HG02610 (cell line): ENCODE measurements around the gene FOXP1.

Experiments
- ATAC-seq: cut with Tn5 transposase; IDR thresholded peaks from one replicate; pipeline ENCODE4 v1.9.1; 2021; ENCODE audit warnings: mild to moderate bottlenecking, moderate library complexity; ENCODE audit not compliant: unreplicated experiment

Gene FOXP1

GRCh38 chr3:71316066-71316777 is 267.3 kb downstream of the FOXP1 start:
- no peak for ATAC-seq

- no peak for ATAC-seq
These were observed 268.1 kb downstream of the FOXP1 start for GRCh38 chr3:71315431-71315830.

GRCh38 chr3:71313844-71314243 is 269.7 kb downstream of the FOXP1 start:
- ATAC-seq, result no peak

- ATAC-seq, result no peak
These were observed 271.1 kb downstream of the FOXP1 start for GRCh38 chr3:71312461-71312860.

- ATAC-seq, result no peak
These were observed 271.9 kb downstream of the FOXP1 start for GRCh38 chr3:71311661-71312046.

GRCh38 chr3:71310980-71311660 is 272.4 kb downstream of the FOXP1 start:
- no peak for ATAC-seq

GRCh38 chr3:71310359-71310979 is 273.1 kb downstream of the FOXP1 start:
- no peak for ATAC-seq

- no peak for ATAC-seq
These were observed 273.6 kb downstream of the FOXP1 start for GRCh38 chr3:71309886-71310285.

- no peak for ATAC-seq
These were observed 274.2 kb downstream of the FOXP1 start for GRCh38 chr3:71309342-71309741.

GRCh38 chr3:71308836-71309235 is 274.7 kb downstream of the FOXP1 start:
- no peak for ATAC-seq

GRCh38 chr3:71307991-71308697 is 275.4 kb downstream of the FOXP1 start:
- no peak for ATAC-seq

GRCh38 chr3:71305231-71306206 is 278.0 kb downstream of the FOXP1 start:
- no peak for ATAC-seq

- no peak for ATAC-seq
These were observed 278.8 kb downstream of the FOXP1 start for GRCh38 chr3:71304684-71305083.

- ATAC-seq, result no peak
These were observed 279.3 kb downstream of the FOXP1 start for GRCh38 chr3:71304247-71304646.

- ATAC-seq, result no peak
These were observed 279.8 kb downstream of the FOXP1 start for GRCh38 chr3:71303627-71304200.

GRCh38 chr3:71302604-71303003 is 280.9 kb downstream of the FOXP1 start:
- ATAC-seq, result no peak

GRCh38 chr3:71300951-71301393 is 282.6 kb downstream of the FOXP1 start:
- peak; percentile 66 for ATAC-seq

GRCh38 chr3:71299160-71299559 is 284.4 kb downstream of the FOXP1 start:
- ATAC-seq, result no peak

GRCh38 chr3:71294919-71295318 is 288.6 kb downstream of the FOXP1 start:
- ATAC-seq, result no peak

- no peak for ATAC-seq
These were observed 293.2 kb downstream of the FOXP1 start for GRCh38 chr3:71290301-71290700.
